RWPE1 (cell line): ENCODE results near the gene KIT.

ENCODE experiments used
- CTCF ChIA-PET: fragments of 350-600 bp; sonication (Branson Sonifier 250); formaldehyde crosslinking; extraction: SDS; loops from one replicate; lab custom pipeline; 2021; lab: Yijun Ruan, JAX
- POLR2A ChIA-PET: fragments of 400-600 bp; formaldehyde crosslinking; extraction: SDS; loops from one replicate; lab custom pipeline; 2020; ENCODE audit warnings: antibody characterized with exemption; ENCODE audit not compliant: low non-redundant PET; lab: Yijun Ruan, JAX
- DNase-seq: peaks from one replicate; pipeline ENCODE4 v3.0.0; 2012; ENCODE audit warnings: low spot score
- H3K27ac ChIP-seq: fragments of 450-650 bp; 2 replicates; pipeline ENCODE4 v1.5.1; 2017
- TF ChIP-seq, protein P1 (sequence below): fragments of 450-650 bp; conservative IDR thresholded peaks from 2 replicates; pipeline ENCODE4 v1.5.1; 2017; ENCODE audit warnings: low read depth, mild to moderate bottlenecking

The KIT gene

DNA sequence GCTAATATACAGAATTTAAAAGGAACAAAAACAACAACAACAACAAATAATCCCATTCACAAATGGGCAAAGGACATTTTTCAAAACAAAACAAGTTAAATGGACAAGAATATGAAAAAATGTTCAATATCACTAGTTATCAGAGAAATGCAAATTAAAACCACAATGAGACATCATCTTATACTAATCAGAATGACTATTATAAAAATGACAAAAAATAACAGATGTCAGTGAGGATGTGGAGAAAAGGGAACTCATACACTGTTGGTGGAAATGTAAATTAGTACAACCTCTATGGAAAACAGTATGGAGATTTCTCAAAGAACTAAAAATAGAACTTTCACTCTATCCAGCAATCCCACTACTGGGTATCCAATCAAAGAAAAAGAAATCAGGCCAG is 92.6 kb downstream of the KIT start:
- H3K27ac ChIP-seq = no peak overlapping the region
- TF ChIP-seq, protein P1, sequence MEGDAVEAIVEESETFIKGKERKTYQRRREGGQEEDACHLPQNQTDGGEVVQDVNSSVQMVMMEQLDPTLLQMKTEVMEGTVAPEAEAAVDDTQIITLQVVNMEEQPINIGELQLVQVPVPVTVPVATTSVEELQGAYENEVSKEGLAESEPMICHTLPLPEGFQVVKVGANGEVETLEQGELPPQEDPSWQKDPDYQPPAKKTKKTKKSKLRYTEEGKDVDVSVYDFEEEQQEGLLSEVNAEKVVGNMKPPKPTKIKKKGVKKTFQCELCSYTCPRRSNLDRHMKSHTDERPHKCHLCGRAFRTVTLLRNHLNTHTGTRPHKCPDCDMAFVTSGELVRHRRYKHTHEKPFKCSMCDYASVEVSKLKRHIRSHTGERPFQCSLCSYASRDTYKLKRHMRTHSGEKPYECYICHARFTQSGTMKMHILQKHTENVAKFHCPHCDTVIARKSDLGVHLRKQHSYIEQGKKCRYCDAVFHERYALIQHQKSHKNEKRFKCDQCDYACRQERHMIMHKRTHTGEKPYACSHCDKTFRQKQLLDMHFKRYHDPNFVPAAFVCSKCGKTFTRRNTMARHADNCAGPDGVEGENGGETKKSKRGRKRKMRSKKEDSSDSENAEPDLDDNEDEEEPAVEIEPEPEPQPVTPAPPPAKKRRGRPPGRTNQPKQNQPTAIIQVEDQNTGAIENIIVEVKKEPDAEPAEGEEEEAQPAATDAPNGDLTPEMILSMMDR = no peak
- ChIA-PET POLR2A (no interaction called here), CTCF (no interaction called here)
- DNase-seq = no peak

DNA sequence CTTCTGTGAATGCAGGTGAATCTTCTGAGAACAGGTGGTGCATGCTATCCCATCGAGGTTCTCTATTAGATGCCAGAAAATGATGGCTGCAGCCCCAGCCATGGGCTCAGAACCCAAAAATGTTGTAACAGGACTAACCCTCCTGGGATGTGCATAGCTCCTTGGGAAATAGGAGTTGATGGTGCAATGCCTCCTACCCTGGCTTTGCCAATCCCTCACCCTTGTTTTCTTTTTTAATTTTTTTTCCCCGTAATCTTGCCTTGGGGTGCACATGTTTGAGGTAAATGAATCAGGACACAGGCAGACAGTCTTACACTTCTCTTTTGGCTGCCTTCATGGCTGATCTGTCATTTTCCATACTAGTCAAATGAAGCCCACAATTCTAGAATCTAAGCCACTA is 96.6 kb downstream of the KIT start:
- CTCF ChIA-PET = no interaction called here
- POLR2A ChIA-PET = no interaction called here
- DNase-seq = no peak
- TF ChIP-seq, protein P1 = no peak
- H3K27ac ChIP-seq = no peak overlapping the region

DNA sequence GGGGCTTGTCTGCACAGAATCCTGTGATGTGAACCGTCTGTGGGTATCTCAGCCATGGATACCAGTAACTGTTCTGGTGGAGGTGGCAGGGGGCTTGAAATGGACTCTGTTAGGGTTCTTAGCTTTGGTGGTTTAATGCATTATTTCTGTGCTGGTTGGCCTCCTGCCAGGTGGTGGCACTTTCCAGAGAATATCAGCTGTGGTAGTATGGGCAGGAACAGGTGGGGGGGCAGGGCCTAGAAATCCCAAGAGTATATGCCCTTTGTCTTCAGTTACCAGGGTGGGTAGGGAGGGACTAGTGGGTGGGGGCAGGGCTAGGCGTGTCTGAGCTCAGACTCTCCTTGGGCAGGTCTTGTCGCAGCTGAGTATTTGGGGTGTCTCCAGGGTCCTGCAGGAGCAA is 106.7 kb downstream of the KIT start:
- POLR2A ChIA-PET = no interaction called here
- no peak for DNase-seq
- CTCF ChIA-PET = interaction anchor here (0.6 kb wide), 1 partner anchor 106 kb away, joined by 3 read pairs; no protein-coding TSS in a partner anchor
- TF ChIP-seq, protein P1 = no peak
- H3K27ac ChIP-seq = no peak overlapping the region

DNA sequence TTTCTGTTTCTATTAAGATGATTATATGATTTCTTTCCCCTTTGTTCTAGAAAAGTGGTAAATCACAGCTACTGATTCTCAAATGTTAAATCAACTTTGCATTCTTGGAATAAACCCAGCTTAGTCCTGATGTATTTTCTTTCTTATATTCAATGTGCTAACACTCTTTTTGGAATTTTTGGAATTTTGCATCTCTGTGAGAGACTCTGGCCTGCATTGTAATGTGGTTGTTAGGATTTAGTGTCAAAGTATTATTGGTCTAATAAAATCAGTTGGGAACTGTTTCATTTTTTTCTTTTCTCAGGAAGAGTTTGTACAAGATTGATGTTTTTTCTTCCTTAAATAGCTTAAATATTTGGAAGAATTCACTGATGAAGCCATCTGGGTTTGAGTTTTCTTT is 109.6 kb downstream of the KIT start:
- ChIA-PET POLR2A (no interaction called here), CTCF (no interaction called here)
- H3K27ac ChIP-seq = no peak overlapping the region
- no peak for DNase-seq
- TF ChIP-seq, protein P1 = no peak

DNA sequence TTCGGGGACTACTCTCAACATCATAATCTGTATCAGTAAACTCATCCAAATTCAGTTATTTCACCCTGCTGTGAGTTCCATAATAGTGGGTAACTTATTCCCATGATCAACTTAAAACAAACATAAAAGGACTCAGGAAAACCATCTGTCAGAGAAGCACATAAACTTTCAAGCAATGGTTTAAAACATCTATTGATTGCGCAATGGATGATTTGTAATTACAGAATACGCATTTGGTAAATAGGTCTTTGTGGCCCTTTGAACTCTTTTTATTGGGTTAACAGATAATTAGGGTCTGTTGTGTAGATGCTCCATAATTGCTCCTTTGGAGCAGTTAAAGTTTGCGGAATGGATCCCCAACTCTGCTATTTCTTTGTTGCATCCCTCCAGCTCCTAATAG is 115.3 kb downstream of the KIT start:
- ChIA-PET CTCF (interaction anchor here (0.9 kb wide), 1 partner anchor 154 kb away, joined by 4 read pairs; no protein-coding TSS in a partner anchor), POLR2A (no interaction called here)
- TF ChIP-seq, protein P1 = no peak
- DNase-seq = no peak
- H3K27ac ChIP-seq = no peak overlapping the region

DNA sequence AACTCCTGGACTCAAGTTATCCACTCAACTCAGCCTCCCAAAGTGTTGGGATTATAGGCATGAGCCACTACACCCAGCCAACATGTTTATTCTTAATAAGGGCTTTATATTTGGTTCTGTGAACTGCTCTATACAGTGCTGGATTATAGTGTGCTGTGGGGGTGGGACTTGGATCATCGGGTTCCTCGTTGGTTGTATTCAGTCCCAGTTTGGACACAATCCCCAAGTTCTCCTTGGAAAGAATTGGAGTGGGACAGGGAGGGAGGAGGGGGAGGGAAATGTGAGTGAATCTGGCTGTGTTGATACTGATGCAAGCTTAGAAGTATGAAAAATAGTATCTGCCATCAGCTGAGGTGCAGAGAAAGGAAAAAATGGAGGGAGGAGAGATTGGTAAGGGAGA is 121.3 kb downstream of the KIT start:
- CTCF ChIA-PET = interaction anchor here (0.6 kb wide), 1 partner anchor 505 kb away, joined by 3 read pairs; no protein-coding TSS in a partner anchor
- TF ChIP-seq, protein P1 = no peak
- H3K27ac ChIP-seq = no peak overlapping the region
- DNase-seq = no peak
- POLR2A ChIA-PET = no interaction called here
